ENCODE data around the gene PAK6.
A peak's percentile ranks its signal among the peaks of the same experiment; 100 is the strongest.

Gene PAK6

GRCh38 chr15:40314723-40315276 is 75.9 kb downstream of the PAK6 start:
- ChIA-PET CTCF (interaction anchor here (0.7 to 24.3 kb wide), 8 partner anchors 8 to 107 kb away, joined by 3 to 500 read pairs (median 5); partner anchors contain the start of genes ANKRD63 and CCDC9B), POLR2A (no interaction called here)
- no peak overlapping the region for H3K4me3 ChIP-seq (ENCODE audit: low read depth, low read length)
- DNase-seq (ENCODE audit: low read depth, low spot score) = no peak
- TF ChIP-seq CTCF (IDR thresholded peaks at IDR 0.05; ENCODE audit: insufficient read depth, low read length, missing control alignments) = no peak

GRCh38 chr15:40316931-40317330 is 78.1 kb downstream of the PAK6 start:
- POLR2A ChIA-PET = no interaction called here
- DNase-seq (ENCODE audit: low read depth, low spot score) = no peak
- no peak overlapping the region for H3K4me3 ChIP-seq (ENCODE audit: low read depth, low read length)
- CTCF ChIA-PET = interaction anchor here (1.2 to 24.3 kb wide), 8 partner anchors 8 to 114 kb away, joined by 3 to 500 read pairs (median 130); partner anchors contain the start of genes ANKRD63, CCDC9B and PLCB2
- no peak for TF ChIP-seq CTCF (IDR thresholded peaks at IDR 0.05; ENCODE audit: insufficient read depth, low read length, missing control alignments)

GRCh38 chr15:40317580-40317979 is 78.7 kb downstream of the PAK6 start:
- ChIA-PET CTCF (interaction anchor here (1.2 to 24.3 kb wide), 8 partner anchors 9 to 113 kb away, joined by 3 to 500 read pairs (median 130); partner anchors contain the start of genes ANKRD63, CCDC9B and PLCB2), POLR2A (no interaction called here)
- no peak for DNase-seq (ENCODE audit: low read depth, low spot score)
- no peak overlapping the region for H3K4me3 ChIP-seq (ENCODE audit: low read depth, low read length)
- no peak for TF ChIP-seq CTCF (IDR thresholded peaks at IDR 0.05; ENCODE audit: insufficient read depth, low read length, missing control alignments)

DNA sequence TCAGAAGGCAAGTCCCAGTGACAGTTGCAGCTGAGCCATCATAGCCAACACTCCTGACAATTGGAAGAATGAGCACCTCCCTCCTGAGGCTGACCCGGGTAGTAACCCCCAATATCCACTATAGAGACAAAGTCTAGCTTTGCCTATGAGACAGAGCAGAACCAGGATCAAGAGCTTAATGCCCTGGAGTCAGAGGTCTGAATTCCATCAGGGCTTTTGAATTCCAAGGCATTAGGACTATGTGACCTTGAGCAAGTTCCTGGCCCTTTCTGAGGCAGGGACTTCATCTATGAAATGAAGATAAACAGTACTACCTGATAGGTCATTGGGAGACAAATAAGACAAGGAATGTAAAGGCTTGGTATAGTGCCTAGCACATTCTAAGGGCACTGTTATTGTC is 81.5 kb downstream of the PAK6 start:
- DNase-seq (ENCODE audit: low read depth, low spot score) = no peak
- H3K4me3 ChIP-seq (ENCODE audit: low read depth, low read length) = no peak overlapping the region
- no peak for TF ChIP-seq CTCF (IDR thresholded peaks at IDR 0.05; ENCODE audit: insufficient read depth, low read length, missing control alignments)
- ChIA-PET CTCF (interaction anchor here (1.0 to 24.3 kb wide), 15 partner anchors 11 to 103 kb away, joined by 3 to 500 read pairs (median 14); partner anchors contain the start of genes ANKRD63, CCDC9B, IVD and PLCB2), POLR2A (no interaction called here)

DNA sequence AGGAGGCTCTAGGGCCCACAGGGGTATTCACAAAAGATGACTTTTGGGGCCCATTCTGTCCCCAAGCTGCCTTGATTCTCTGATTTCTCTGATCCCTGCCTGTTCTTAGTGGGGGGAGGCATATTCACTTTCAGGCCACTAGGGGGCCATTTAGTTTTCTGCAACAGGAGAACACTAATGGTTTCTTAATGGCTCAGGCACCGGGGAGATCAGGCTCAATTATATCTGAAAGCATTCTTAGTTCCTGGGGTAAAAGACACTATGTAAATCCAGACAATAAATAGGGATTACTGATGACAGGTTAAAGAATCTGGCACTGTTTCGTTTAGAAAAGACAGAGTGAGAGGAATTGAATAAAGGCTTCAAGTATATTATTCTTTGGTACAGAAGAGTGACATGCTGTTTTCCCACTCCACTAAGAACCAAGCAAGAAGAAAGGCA is 82.1 kb downstream of the PAK6 start:
- ChIA-PET POLR2A (no interaction called here), CTCF (interaction anchor here (0.7 to 24.3 kb wide), 22 partner anchors 12 to 274 kb away, joined by 3 to 500 read pairs (median 6); partner anchors contain the start of genes ANKRD63, BAHD1, CCDC9B and IVD)
- H3K4me3 ChIP-seq (ENCODE audit: low read depth, low read length) = no peak overlapping the region
- TF ChIP-seq CTCF (IDR thresholded peaks at IDR 0.05; ENCODE audit: insufficient read depth, low read length, missing control alignments) = peak; percentile 70
- DNase-seq (ENCODE audit: low read depth, low spot score) = no peak

GRCh38 chr15:40322531-40323238 is 83.8 kb downstream of the PAK6 start:
- H3K4me3 ChIP-seq (ENCODE audit: low read depth, low read length) = peak overlapping the region; percentile 73
- TF ChIP-seq CTCF (IDR thresholded peaks at IDR 0.05; ENCODE audit: insufficient read depth, low read length, missing control alignments) = no peak
- ChIA-PET POLR2A (interaction anchor here (0.6 to 1.5 kb wide), 7 partner anchors 11 to 742 kb away, joined by 3 to 13 read pairs (median 4); partner anchors contain the start of genes IVD and THBS1), CTCF (interaction anchor here (0.8 to 24.3 kb wide), 20 partner anchors 8 to 275 kb away, joined by 3 to 500 read pairs (median 6); partner anchors contain the start of genes ANKRD63, CCDC9B, DISP2 and IVD)
- no peak for DNase-seq (ENCODE audit: low read depth, low spot score)

Measured in AG04449 (cell line).